NCI-H524 (cell line): Measurements from ENCODE around the gene SREBF2.

Source experiments
- DNase-seq, 2 experiments: peaks; one replicate each; lab custom pipeline; 2025; lab: John Stamatoyannopoulos, UW

The SREBF2 gene

GRCh38 chr22:41876675-41877074 is 43.8 kb downstream of the SREBF2 start:
- DNase-seq, result no peak

DNA sequence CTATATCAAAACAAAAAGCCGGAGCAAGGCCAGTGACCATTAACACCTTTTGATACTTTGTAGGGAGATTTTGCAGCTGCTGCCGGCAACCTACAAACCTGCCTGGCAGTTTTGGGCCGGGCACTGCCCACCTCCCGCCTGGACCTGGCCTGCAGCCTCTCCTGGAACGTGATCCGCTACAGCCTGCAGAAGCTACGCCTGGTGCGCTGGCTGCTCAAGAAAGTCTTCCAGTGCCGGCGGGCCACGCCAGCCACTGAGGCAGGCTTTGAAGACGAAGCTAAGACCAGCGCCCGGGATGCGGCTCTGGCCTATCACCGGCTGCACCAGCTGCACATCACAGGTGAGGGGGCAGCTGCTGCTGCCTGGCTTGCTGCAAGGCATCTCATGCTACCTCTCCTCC is 47.7 kb downstream of the SREBF2 start:
- no peak for DNase-seq

DNA sequence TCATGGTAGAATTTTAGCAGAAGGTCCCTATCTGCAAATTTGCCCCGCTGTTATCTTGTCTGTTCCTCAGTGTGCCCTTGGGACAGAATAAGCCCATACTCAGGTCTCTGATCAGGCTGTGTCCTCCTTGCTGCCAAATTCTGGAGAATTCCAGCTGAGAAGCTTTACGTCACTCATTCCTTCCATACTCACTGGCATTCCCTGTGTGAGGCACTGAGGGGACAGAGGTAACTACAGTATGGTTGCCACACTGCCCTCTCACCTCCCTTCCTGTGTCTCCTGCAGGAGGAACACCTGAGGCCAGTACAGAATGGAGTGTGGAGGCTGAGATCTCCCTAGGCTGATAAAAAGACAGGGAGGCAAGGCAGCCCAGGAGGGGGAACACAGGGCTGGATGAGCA is 50.5 kb downstream of the SREBF2 start:
- DNase-seq, result no peak

GRCh38 chr22:41885116-41885515 is 52.2 kb downstream of the SREBF2 start:
- DNase-seq, result no peak

- DNase-seq, result no peak
These were observed 52.6 kb downstream of the SREBF2 start for GRCh38 chr22:41885516-41885915.

DNA sequence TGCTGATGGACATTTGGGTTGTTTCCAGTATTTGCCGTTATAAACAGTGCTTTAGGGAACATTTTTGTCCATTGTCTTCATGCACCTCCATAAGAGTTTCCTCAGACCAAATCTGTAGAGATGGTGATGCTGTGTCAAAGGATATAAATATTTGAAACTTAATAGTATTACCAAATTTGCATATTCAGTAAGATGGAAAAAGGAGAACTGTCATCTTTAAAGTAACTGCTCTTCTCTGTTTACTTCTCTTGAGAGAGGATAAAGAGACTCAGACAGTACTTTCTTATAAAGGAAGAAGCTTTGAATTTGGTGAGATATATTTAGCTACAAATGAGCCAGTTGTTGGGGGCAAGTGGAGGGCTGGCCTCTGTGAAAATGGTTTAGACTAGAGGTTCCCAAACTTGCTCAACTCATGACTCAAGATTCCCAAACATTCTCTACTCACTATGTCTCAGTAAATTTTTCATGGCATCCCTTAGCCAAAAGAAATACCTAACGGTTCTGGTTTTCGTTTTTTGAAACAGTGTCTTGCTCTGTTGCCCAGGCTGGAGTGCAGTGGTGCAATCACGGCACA is 55.8 kb downstream of the SREBF2 start:
- no peak for DNase-seq

DNA sequence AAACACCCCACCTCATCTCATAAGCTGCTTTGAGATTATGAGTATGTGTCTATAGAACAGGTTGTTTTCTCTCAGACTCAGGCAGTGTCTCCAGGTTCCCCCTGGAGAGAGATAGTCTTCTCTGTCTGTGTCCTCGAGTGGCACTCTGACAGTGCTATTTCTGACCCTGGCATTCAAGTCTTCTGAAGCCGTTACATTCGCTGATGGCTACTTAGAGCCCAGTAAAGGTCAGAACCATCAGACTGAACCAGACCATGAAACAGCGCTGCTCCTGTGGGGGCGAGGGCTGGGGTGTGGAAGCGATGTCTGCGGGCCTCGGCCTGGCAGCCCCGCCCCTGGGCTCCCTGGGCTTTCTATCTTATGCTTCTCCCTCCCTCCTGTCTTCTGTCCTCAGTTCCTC is 58.5 kb downstream of the SREBF2 start:
- DNase-seq, result no peak

GRCh38 chr22:41892721-41893120 is 59.8 kb downstream of the SREBF2 start:
- no peak for DNase-seq

GRCh38 chr22:41893591-41894375 is 60.9 kb downstream of the SREBF2 start:
- no peak for DNase-seq

GRCh38 chr22:41898645-41899044 is 65.7 kb downstream of the SREBF2 start:
- DNase-seq, result no peak

GRCh38 chr22:41899110-41899509 is 66.2 kb downstream of the SREBF2 start:
- no peak for DNase-seq

GRCh38 chr22:41899992-41900651 is 67.2 kb downstream of the SREBF2 start:
- no peak for DNase-seq

DNA sequence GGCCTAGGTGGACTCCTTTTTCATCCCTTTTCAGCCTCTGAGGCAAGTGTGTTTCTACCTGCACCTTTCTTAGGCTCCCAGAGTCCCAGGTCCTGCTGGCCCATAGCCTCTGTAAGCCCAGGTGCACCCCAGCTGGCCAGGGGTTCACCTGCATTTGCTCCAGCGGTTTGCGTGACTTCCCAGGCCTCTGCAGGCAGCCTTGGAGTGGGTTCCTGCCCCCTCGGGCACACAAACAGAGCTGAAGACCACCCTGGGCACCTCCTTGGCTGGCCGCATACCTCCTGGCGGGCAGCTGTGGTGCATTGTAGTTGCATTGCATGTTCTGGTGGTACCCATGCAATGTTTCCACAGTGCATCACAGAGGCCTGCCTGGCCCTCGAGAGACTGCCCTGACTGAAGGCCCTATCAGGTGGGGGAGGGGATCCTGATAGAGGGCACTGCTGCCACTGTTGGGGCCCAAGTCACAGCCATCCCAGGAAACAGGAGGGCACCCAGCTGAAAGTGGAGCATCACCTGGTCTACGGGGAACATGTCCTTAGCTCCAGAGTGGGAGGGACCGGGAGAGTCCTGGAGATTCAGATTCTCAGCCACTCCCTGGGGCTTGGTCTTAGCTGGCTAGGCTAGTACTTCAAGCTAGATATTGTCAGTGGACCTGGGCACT is 67.9 kb downstream of the SREBF2 start:
- DNase-seq, result no peak

- no peak for DNase-seq
These were observed 69.1 kb downstream of the SREBF2 start for GRCh38 chr22:41902016-41902415.

- no peak for DNase-seq
These were observed 70.1 kb downstream of the SREBF2 start for GRCh38 chr22:41902932-41903421.

- DNase-seq, result no peak
These were observed 71.8 kb downstream of the SREBF2 start for GRCh38 chr22:41904450-41905410.

DNA sequence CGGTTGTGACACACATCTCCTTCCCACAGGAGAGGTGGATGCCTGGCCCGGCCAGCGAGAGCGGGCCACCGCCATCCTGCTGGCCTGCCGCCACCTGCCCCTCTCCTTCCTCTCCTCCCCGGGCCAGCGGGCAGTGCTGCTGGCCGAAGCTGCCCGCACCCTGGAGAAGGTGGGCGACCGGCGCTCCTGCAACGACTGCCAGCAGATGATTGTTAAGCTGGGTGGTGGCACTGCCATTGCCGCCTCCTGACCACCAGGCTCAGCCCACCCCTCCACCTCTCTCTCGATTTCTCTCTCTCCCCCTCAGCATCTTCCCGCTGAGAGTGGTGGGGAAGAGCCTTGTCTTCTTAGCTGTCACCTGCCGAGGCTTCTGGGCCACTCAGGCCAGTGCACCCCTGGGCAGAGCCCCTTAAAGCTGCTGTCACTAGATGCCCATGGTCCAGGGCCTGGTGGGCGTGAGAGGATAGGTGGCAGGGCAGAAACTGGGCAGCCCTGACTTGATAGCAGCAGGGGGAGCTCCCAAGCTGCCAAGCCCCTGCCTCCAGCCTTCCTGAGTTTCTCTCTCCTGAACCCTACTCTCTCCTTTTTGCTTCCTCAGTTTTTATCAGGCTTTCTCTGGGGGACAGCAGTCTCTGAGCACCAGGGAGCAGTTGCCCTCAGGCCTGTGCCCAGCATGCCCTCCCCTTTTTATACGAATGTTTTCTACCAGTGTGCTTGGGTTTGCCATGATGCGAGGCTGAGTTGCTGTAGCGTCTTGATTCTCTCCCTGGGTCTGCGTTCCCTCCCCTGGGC is 72.7 kb downstream of the SREBF2 start:
- no peak for DNase-seq

GRCh38 chr22:41906822-41907221 is 73.9 kb downstream of the SREBF2 start:
- DNase-seq, result no peak

DNA sequence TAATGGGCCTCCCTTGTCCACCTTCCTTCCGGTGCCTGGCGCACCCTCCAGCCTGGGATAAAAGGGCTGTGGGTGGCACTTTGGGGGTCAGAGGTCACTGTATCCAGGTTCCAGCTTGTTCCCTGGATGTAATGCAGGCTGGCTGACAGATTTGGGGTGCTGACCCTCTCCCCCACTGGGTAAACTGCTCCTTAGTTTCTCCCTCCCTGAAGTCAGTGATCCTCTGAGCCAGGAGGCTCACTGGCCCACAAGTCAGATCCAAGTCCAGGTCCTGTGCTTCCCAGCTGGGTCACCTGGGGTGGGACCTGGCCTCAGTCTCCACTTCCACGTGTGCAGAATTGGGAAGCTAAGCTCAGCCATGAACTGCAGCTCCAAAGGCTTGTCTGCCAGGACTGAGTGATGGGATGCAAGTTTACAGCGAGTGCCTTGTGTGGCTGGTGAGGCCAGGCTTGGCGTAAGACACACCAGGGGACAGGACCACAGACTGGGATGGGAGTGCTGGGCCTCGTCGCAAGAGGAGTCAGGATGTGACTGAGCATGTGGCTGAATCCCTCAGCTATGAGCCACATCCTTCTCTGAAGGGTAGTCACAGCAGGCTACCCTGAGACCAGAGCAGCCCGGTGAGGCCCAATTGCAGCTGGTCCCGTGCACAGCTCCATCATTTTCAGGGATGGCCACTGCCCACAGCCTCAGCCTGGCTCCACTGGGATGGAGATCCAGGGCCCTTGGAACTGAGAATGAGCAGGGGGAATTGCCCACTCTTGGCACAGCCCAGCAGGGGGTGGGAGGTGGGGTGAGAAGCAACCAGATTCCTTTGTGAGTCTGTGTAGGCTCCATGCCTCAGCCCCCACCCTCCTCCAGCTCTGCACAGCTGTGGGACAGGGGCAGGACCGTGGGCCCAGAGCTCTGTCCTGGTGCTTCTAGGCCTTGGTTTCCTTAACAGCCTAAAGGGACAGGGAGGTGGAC is 74.8 kb downstream of the SREBF2 start:
- DNase-seq, result no peak
